HG03354 (cell line): Measurements from ENCODE around the gene CDC42BPA.

Experiments
- ATAC-seq: cut with Tn5 transposase; IDR thresholded peaks from one replicate; pipeline ENCODE4 v1.9.1; 2021; ENCODE audit warnings: mild to moderate bottlenecking; ENCODE audit not compliant: unreplicated experiment, poor library complexity, severe bottlenecking

CDC42BPA gene

GRCh38 chr1:227314014-227314848 is 4.1 kb downstream of the CDC42BPA start:
- no peak for ATAC-seq

GRCh38 chr1:227312361-227313025 is 5.8 kb downstream of the CDC42BPA start:
- no peak for ATAC-seq

GRCh38 chr1:227311389-227312001 is 6.8 kb downstream of the CDC42BPA start:
- no peak for ATAC-seq

- peak; percentile 61 for ATAC-seq
Measured at GRCh38 chr1:227308367-227309336, 9.6 kb downstream of the CDC42BPA start.

- ATAC-seq = no peak
Measured at GRCh38 chr1:227306689-227307088, 11.6 kb downstream of the CDC42BPA start.

- ATAC-seq = no peak
Measured at GRCh38 chr1:227305894-227306626, 12.2 kb downstream of the CDC42BPA start.

- ATAC-seq = no peak
Measured at GRCh38 chr1:227304665-227305064, 13.6 kb downstream of the CDC42BPA start.

- no peak for ATAC-seq
Measured at GRCh38 chr1:227303662-227304061, 14.6 kb downstream of the CDC42BPA start.

- ATAC-seq = no peak
Measured at GRCh38 chr1:227300682-227301081, 17.6 kb downstream of the CDC42BPA start.

- ATAC-seq = no peak
Measured at GRCh38 chr1:227299688-227300087, 18.6 kb downstream of the CDC42BPA start.

GRCh38 chr1:227299241-227299627 is 19.1 kb downstream of the CDC42BPA start:
- ATAC-seq = no peak

GRCh38 chr1:227298512-227299240 is 19.6 kb downstream of the CDC42BPA start:
- ATAC-seq = no peak

GRCh38 chr1:227297073-227297793 is 21.1 kb downstream of the CDC42BPA start:
- ATAC-seq = no peak

- ATAC-seq = no peak
Measured at GRCh38 chr1:227295609-227296008, 22.7 kb downstream of the CDC42BPA start.

- no peak for ATAC-seq
Measured at GRCh38 chr1:227285745-227286144, 32.5 kb downstream of the CDC42BPA start.

GRCh38 chr1:227281371-227281770 is 36.9 kb downstream of the CDC42BPA start:
- ATAC-seq = no peak

GRCh38 chr1:227280836-227281235 is 37.5 kb downstream of the CDC42BPA start:
- ATAC-seq = no peak
